Left ventricle myocardium inferior (tissue), 1 donor: ENCODE results near the gene SIK1. TPM values are rescaled to one million over a fixed set of nuclear protein-coding genes. Genes with fewer than 3 reads are reported as not detected.
"Not testable (repeated sequence)": the region's sequence is repeated elsewhere in the genome, so short reads cannot be mapped to it uniquely, and the experiment has no call there.

Source experiments
- DNase-seq: peaks from one replicate; pipeline ENCODE4 v3.0.0-alpha.2; 2020
- H3K27ac ChIP-seq: fragments of 200-600 bp; replicated peaks from 2 replicates; pipeline ENCODE4 v1.8.0; 2021
- H3K27me3 ChIP-seq: fragments of 200-600 bp; 2 replicates; pipeline ENCODE4 v1.8.0; 2021; ENCODE audit warnings: low read depth
- H3K36me3 ChIP-seq: fragments of 200-600 bp; 2 replicates; pipeline ENCODE4 v1.8.0; 2021
- H3K4me1 ChIP-seq: fragments of 200-600 bp; 2 replicates; pipeline ENCODE4 v1.8.0; 2021
- H3K4me3 ChIP-seq: fragments of 200-600 bp; 2 replicates; pipeline ENCODE4 v1.8.0; 2021; ENCODE audit warnings: mild to moderate bottlenecking, moderate library complexity
- H3K9me3 ChIP-seq: fragments of 200-600 bp; replicated peaks from 2 replicates; pipeline ENCODE4 v1.8.0; 2021
- intact Hi-C: fragments of 100-400 bp; cut with micrococcal nuclease; formaldehyde crosslinking; loops from one replicate; pipeline ENCODE4 v1.11.0; 2022
- total RNA-seq: library from RNA; stranded (reverse); fragmentation: NEBNext Ultra II Directional; extraction: Animal tissue kit (Norgen Biotek cat#: 25700); gene quantifications from one replicate; pipeline ENCODE4 v1.2.1, GENCODE V29; 2021
- donor health status: DM: no; HTN: yes; CAD: no; lungs with severe emphysema.

Gene SIK1
- total RNA-seq, 1 donor from 2014 or later, result 7.8 TPM

DNA sequence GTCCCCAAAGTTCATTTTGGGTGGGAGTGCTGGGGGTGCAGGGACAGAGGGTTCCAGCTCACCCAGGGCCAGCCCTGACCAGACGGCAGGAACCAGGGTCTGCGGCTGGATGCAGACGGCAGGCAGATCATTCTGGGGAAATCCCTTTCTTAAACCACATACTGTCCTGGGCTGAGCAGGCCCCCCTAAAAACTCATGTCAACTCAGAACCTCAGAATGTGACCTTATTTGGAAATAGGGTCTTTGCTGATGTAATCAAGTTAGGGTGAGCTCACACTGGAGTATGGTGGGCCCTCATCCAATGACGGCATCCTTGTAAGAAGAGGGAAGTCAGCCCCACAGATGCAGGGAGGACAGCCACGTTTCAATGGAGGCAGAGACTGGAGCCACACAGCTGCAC lies 27.2 kb upstream of the SIK1 start:
- H3K27me3 ChIP-seq, H3K27ac ChIP-seq, H3K9me3 ChIP-seq, H3K36me3 ChIP-seq, H3K4me1 ChIP-seq, intact Hi-C loops, DNase-seq, H3K4me3 ChIP-seq: not testable (repeated sequence)

DNA sequence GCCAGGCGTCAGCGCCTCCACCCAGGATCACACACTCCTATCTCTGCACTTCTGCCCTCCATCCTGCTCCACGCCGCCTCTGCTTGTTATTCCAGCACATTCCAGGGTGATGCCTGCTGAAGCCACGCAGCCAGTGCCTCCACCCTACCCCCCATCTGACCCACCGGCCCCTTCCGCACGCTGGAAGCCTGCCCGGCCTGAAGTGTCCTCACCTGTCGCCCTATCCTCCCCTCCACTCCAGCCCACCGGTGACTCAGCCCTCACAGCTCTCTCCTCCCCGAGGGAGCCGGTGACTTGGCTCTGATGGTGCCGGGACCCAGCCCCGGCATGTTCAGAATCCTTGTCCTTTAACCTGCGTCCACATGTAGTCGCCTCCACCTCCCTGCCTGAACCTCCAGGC lies 24.9 kb upstream of the SIK1 start:
- H3K9me3 ChIP-seq, H3K36me3 ChIP-seq, H3K4me1 ChIP-seq, H3K27me3 ChIP-seq, DNase-seq, intact Hi-C loops, H3K27ac ChIP-seq, H3K4me3 ChIP-seq: not testable (repeated sequence)

DNA sequence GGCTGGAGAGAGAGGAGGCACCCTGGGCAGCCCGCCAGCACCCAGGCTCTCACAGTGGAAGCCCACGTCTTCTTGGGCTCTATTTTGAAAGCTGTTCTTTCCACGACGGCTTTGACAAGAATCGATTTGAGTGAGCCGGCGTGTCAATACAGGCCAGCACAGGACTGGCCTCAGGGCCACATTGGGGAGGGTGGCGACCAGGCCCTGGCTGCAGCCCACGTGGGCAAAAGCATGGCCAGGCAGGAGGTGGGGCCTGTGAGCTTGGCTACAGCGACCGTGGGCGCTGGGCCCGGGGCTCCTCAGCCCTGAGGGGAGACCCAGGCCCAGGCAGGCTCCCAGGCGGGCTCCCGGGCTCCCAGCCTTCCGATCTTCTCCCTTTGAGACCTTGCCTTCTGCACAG lies 23.4 kb upstream of the SIK1 start:
- H3K36me3 ChIP-seq, DNase-seq, H3K4me3 ChIP-seq, H3K27me3 ChIP-seq, H3K9me3 ChIP-seq, H3K27ac ChIP-seq, intact Hi-C loops, H3K4me1 ChIP-seq: not testable (repeated sequence)

DNA sequence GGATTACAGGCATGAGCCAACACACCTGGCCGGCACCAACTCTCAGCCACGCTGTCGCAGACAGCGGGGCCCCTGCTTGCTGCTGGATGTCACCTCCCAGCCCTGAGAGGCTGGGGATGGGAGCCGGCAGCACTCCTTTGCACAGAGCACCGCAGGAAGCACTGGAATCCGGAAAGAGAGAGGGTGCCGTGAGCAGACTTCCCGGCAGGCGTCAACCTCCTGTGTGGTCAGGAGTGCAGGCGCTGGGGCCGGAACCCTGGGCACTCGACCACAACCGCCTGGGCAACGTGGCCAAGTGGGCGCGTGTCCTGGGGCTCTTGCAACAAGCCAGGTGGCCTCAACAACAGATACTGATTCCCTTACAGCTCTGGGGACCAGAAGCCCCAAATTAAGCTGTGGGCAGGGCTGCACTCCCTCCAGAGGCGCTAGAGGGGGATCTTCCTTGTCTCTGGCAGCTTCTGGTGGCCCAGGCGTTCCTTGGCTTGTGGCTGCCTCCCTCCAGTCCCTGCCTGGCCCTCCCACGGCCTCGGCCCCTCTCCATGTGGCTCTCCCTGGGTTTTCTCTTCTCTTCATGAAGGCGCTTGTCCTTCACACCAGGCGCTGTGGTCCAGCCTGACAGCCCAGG lies 20.5 kb upstream of the SIK1 start:
- H3K27ac ChIP-seq, intact Hi-C loops: not testable (repeated sequence)

DNA sequence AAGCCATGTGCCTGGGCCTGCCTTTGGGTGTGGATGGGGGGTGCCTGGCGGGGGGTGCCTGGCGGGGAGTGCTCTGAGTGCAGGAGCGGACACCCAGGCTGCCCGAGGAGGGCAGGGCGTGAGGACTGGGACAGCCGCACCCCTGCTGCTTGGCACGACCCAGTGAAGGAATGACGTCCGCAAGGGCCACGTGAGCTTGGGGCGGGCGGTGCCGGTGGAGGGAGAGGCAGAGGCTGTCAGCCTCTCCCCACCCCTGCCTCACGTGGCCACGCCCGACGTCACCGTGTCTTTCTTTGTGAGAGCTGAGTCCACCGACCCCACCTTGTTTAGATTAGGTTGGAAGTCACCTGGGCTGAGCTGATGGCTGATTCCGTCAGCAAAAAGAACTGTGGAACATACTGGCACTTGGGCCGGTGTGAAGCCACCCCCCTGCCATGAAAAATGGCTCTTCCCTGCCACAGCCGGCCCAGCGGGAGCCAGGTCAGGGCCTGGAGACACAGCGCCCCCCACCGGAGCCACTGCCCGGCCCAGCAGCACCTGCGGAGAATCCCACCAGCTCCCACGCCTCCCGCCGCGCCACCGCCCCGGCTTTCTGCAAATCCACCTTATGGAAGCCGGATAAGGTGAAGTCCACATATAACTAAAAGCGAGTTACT lies 19.5 kb upstream of the SIK1 start:
- H3K27me3 ChIP-seq, H3K4me1 ChIP-seq, H3K4me3 ChIP-seq, intact Hi-C loops, DNase-seq, H3K9me3 ChIP-seq, H3K36me3 ChIP-seq, H3K27ac ChIP-seq: not testable (repeated sequence)

More for the DNA sequence above, 20.5 kb upstream of the SIK1 start:
- not testable (repeated sequence) for H3K4me3 ChIP-seq, H3K4me1 ChIP-seq, H3K36me3 ChIP-seq, DNase-seq, H3K27me3 ChIP-seq, H3K9me3 ChIP-seq

DNA sequence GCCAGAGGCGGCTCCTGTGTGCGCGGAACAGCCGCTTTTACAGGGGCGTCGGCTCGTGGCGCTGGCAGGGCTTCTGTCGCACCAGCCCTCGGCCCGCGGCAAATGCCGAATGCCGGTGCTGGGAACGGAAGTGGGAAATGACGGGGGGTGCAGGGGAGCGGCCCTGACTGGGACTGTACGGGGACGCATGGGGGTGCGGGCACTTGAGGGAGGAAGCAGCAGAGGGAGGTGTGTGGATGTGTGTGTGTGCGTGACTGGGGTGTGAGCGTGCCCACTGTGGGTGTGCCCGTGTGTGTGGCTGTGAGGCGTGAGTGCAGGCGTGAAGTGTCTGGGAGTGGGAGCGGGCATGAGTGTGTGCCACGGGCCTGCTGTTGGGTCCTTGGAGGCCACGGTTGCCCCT lies 17.6 kb upstream of the SIK1 start:
- DNase-seq, H3K27ac ChIP-seq, H3K27me3 ChIP-seq, H3K36me3 ChIP-seq, H3K4me1 ChIP-seq, H3K9me3 ChIP-seq, intact Hi-C loops, H3K4me3 ChIP-seq: not testable (repeated sequence)

DNA sequence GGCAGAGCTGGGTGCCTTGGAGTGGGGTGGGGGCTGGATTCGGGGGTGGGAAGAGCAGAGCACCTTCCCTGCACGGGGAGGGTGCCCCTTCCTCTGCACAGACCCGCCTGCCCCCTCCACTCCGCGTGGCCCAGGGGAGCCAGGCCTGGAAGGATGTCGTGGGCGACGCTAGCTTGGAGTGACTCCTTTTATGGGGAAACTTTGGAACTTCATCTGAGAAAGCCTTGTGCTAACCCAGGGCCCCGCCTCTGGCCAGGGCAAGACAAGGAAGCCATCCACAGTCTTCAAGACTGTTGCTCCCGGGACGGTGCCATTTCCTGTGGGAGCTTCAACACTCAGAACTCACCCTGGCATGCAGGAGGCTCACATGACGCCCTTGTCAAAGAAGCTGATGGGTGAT lies 15.6 kb upstream of the SIK1 start:
- DNase-seq, intact Hi-C loops, H3K4me3 ChIP-seq: not testable (repeated sequence)

DNA sequence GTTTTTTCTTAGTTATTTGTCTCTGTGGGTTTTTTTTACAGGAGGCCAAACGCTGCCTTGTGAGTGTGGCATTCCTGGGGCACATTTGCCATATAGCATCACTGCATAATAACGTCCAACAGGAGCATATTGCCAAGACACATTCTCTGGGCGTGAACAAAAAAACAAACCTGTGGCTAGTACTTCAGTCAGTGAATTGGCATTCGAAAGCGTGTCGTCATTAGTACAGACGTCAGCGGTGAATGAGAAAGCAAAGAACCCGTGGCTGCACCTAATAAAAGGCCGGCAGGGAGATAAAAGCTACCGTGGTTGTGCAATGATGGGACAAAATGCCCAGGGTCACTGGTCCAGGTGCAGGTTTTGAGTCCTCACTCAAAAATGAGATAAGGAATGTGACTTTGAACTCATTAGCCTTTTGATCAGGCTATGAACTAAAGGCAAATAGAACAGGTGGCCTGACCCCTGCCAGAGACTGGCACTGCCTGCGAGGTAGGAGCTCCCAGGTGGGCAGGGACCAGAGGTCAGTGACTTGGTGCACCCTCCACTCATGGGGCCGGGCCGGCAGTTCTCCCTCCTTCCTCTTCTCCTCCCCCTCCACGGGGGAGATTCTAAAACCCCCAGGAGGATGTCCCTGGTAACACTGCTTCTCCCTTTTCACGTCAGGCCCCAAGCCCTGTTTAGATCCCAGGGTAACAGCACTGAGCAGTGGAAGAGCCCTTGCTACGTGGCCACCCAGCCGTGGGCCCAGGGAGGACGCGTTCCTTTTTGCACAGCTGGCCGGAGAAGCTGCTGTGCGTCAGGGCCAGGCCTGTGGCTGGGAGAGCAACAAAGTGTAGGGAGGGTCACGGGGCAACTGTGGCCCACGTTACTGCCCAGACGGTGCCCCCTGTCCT lies 14.2 kb upstream of the SIK1 start:
- H3K9me3 ChIP-seq, H3K27me3 ChIP-seq, intact Hi-C loops, H3K27ac ChIP-seq, H3K36me3 ChIP-seq, H3K4me1 ChIP-seq, DNase-seq, H3K4me3 ChIP-seq: not testable (repeated sequence)

More for the DNA sequence above, 15.6 kb upstream of the SIK1 start:
- H3K9me3 ChIP-seq, H3K27ac ChIP-seq, H3K4me1 ChIP-seq, H3K27me3 ChIP-seq, H3K36me3 ChIP-seq: not testable (repeated sequence)

DNA sequence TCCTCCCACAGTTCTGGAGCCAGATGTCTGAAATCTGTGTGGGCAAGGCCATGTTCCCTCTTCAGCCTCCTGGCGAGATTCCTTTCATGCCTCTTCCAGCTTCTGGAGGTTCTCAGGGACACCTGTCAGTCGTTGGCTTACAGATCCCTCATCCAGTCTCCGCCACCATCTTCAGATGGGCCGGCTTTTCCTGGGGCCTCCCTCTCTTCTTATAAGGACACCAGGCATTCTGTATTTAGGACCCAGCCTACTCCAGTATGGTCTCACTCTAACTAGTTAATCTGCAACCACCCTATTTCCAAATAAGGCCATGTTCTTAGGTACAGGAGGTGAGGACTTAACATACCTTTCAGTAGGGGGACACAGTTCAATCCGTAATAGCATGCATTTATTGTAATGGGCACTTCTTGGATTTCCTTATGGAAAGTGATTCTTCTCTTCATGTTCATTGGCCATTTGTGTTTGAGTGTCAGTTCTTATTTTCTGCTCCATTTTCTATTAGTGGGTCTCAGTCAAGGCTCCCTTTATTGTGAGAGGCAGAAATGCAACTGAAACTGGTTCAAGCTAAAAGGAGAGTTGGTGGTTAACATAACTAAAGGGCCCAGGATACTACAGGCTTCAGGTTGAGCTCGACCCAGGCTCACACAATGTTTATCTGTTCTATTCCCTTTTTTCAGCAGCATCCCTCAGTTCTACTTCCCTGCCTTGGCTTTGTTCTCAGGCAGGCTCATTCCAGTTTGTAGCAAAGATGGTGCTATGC lies 12.6 kb upstream of the SIK1 start:
- H3K4me3 ChIP-seq, H3K27me3 ChIP-seq, H3K9me3 ChIP-seq, DNase-seq, H3K36me3 ChIP-seq, intact Hi-C loops, H3K4me1 ChIP-seq, H3K27ac ChIP-seq: not testable (repeated sequence)

DNA sequence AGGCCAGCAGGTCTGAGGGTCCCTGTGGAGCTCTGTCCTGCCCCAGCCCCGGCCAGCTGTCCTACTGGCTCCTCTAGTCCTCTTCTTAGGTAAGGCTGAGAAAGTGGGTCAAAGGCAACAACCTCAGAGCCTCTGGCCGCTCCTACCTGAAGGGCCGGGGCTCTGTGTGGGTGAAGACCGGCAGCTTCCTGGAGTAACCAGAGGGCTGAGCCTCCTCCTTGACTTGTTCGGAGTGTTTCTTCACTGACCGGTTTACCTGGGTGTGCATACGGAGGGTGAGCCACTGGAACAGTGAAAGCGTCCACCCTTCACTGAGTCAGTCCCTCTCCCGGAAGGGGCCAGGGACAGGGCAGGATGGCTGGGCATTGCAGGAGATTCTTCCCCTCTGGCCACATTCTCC lies 9.3 kb upstream of the SIK1 start:
- DNase-seq, H3K4me3 ChIP-seq, H3K27me3 ChIP-seq, H3K9me3 ChIP-seq, H3K36me3 ChIP-seq, H3K4me1 ChIP-seq, H3K27ac ChIP-seq, intact Hi-C loops: not testable (repeated sequence)

DNA sequence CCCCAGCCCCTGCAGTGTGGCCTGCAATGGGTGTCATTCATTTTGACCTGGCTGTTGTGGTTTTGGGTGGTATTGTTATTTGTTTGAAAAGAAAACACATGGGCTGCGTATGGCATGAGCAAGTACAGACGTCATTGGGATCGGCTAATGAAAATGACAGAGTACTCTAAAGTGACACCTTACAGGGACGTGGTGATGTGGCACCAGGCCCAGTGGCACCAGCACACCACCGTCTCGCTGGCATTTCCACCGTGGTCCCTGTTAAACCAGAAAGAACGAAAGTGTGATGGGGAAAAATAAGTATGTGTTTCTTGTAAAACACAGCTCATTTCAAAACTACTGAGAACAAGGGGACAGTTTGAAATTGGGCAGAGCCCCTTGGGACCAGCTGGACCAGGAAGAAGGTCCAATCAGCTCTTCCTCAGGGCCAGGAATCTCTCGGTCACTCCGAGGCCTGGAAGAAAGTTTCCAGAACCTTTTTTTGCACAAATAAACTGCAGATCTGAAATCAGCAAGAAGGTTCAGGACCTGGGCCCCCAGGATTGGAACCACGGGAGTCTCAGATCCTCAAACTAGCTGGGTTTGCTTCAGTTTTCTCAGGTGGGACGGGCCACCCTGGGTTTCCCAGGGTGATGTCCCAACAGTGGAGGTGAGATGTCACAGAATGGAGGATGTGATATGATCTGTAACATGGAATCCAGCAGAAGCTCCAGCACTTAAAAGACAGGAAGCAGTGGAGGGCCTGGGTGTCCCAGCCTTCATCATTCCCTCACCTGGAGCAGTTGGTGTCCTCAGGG lies 6.6 kb upstream of the SIK1 start:
- intact Hi-C loops, H3K4me3 ChIP-seq, DNase-seq, H3K27ac ChIP-seq, H3K27me3 ChIP-seq, H3K4me1 ChIP-seq, H3K36me3 ChIP-seq, H3K9me3 ChIP-seq: not testable (repeated sequence)

DNA sequence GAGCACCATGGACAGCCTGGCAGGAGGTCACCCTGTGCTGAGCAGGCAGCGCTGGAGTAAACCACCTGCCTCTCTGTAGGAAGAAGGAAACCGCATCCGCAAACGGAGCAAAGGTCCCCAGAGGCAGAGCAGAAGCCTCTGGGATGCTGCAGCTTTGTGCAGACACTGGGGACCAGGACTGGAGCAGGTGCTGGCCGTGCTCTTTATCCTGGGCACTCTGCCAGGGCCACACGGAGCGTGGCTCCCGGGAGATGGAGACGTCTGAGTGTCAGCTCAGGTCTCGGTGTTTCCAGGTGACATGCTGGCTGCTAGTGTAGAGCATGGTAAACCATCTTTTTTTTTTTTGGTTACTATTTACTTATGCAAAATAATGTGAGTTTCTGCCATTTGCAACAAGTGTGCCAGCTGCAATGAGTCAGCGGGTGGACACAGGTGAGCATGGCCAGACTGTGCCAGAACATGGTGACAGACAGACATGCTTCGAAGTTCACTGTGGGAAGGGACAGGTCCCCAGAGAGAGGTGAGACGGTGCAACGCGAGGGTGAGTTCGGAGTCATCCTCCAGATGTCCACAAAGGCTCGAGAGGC lies 4.0 kb upstream of the SIK1 start:
- intact Hi-C loops, H3K27ac ChIP-seq, H3K27me3 ChIP-seq, H3K9me3 ChIP-seq, H3K36me3 ChIP-seq, DNase-seq, H3K4me3 ChIP-seq, H3K4me1 ChIP-seq: not testable (repeated sequence)
